Retinal pigment epithelial cell (primary cell): ENCODE measurements around the gene PRDM16.

ENCODE experiments used
- DNase-seq: peaks from one replicate; pipeline ENCODE4 v3.0.0-alpha.2; 2010; ENCODE audit warnings: low read depth
- H3K4me3 ChIP-seq: 2 replicates; pipeline ENCODE4 v1.5.1; 2011; ENCODE audit warnings: mild to moderate bottlenecking, low read length, control low read depth, moderate library complexity
- CTCF ChIP-seq: conservative IDR thresholded peaks from 2 replicates; pipeline ENCODE4 v1.5.1; 2011; ENCODE audit warnings: low read depth, low read length, control low read depth, inconsistent platforms

PRDM16 gene

GRCh38 chr1:3055051-3055450 is 14.0 kb upstream of the PRDM16 start:
- no peak for DNase-seq
- no peak for TF ChIP-seq CTCF
- H3K4me3 ChIP-seq, result no peak overlapping the region

DNA sequence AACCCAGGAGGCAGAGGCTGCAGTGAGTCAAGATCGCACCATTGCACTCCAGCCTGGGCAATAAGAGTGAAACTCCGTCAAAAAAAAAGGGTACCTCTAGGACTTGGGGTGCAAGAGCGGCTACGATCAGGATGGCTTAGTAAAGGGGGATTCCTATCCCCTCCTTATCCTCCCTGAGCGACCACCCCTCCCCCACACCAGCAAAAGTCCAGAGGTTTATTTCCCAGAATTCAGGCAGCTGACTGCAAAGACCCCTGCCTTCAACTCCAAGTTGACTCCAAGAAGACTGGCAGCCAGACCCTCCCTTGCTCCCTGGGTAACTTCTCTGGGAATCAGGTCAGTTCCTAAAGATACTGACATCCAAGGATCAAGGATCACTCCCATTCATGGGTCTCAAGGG is 12.4 kb upstream of the PRDM16 start:
- TF ChIP-seq CTCF, result no peak
- H3K4me3 ChIP-seq, result no peak overlapping the region
- DNase-seq, result no peak

GRCh38 chr1:3058263-3059030 is 10.6 kb upstream of the PRDM16 start:
- no peak for DNase-seq
- no peak for TF ChIP-seq CTCF
- H3K4me3 ChIP-seq, result no peak overlapping the region

GRCh38 chr1:3060127-3060526 is 8.9 kb upstream of the PRDM16 start:
- no peak overlapping the region for H3K4me3 ChIP-seq
- no peak for TF ChIP-seq CTCF
- DNase-seq, result no peak

- no peak for DNase-seq
- H3K4me3 ChIP-seq, result no peak overlapping the region
- no peak for TF ChIP-seq CTCF
Observed at GRCh38 chr1:3060601-3061551, 8.1 kb upstream of the PRDM16 start.

DNA sequence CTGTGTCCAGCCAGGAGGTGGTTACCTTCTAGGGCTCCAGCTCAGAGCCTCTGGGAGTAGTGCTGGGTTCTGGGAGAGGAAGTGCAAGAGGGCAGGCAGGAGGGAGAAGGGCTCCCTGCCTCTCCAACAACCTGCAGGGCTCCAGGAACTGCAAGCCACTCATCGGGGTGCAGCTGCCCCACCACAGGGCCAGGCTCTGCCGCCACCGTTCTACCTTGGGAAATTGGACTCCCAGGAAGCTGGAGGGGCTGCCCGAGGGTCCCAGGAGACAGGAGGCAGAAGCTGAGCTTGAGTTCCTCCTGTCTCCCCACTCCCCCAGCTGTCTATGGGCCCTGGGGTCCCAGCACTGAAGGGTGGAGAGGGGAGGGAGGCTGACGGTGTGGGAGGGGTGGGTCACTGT is 7.4 kb upstream of the PRDM16 start:
- DNase-seq, result no peak
- H3K4me3 ChIP-seq, result no peak overlapping the region
- TF ChIP-seq CTCF, result no peak
